Body of pancreas (tissue), 4 donors: ENCODE measurements around the gene CCDC7. TPM values are rescaled to one million over a fixed set of nuclear protein-coding genes. Genes with fewer than 3 reads are reported as not detected.
"Not testable (repeated sequence)": the region's sequence is repeated elsewhere in the genome, so short reads cannot be mapped to it uniquely, and the experiment has no call there.

Source experiments
- ATAC-seq: fragments of 150-250 bp; one replicate; pipeline ENCODE4 v1.9.1; 2016
- DNase-seq, 4 donors: peaks; one replicate each; pipeline ENCODE4 v3.0.0-alpha.2; 2019
- H3K27ac ChIP-seq, 4 donors: fragments of 200-600 bp; sonication (generic); 1 replicate in 3 of 4; 2 replicates in 1 of 4; pipeline versions ENCODE4 v1.5.1 to v1.6.1; 2016 to 2019; ENCODE audit warnings: mild to moderate bottlenecking in 1 of 4, mixed read lengths in 1 of 4, moderate library complexity in 1 of 4
- H3K27me3 ChIP-seq, 2 donors: fragments of 200-600 bp; sonication (generic); one replicate each; pipeline ENCODE4 v1.6.0; 2016; ENCODE audit warnings: mild to moderate bottlenecking in 1 of 2
- H3K36me3 ChIP-seq, 2 donors: fragments of 200-600 bp; sonication (generic); replicated peaks in 1 of 2; 2 replicates each; pipeline ENCODE4 v1.5.1; 2016; ENCODE audit warnings: low read depth in 2 of 2; ENCODE audit not compliant: insufficient read depth in 1 of 2
- H3K4me1 ChIP-seq: fragments of 200-600 bp; sonication (generic); one replicate; pipeline ENCODE4 v1.6.0; 2016
- H3K4me3 ChIP-seq, 2 donors: fragments of 200-600 bp; sonication (generic); 1 replicate in 1 of 2; 2 replicates in 1 of 2; pipeline ENCODE4 v1.5.1; 2016 to 2019
- H3K9me3 ChIP-seq, 3 donors: fragments of 200-600 bp; sonication (generic); 1 replicate in 2 of 3; 2 replicates in 1 of 3; pipeline ENCODE4 v1.5.1; 2016
- CTCF ChIP-seq, 7 experiments: fragments of 450-650 bp in 4 of 7; fragments of 200-600 bp in 3 of 7; sonication (generic) in 3 of 7; IDR thresholded peaks; one replicate each; pipeline ENCODE4 v1.5.1; 2016 to 2019; ENCODE audit warnings: antibody characterized with exemption in 7 of 7
- POLR2A ChIP-seq, 3 donors: fragments of 450-650 bp; IDR thresholded peaks; one replicate each; pipeline ENCODE4 v1.6.1; 2016; ENCODE audit warnings: antibody characterized with exemption in 3 of 3, mild to moderate bottlenecking in 2 of 3
- WGBS, 2 donors: methylation state at CpG; one replicate each; pipeline ENCODE4 v1.1.5; 2017; 5-methylcytosine and 5-hydroxymethylcytosine counted together
- intact Hi-C: fragments of 100-400 bp; cut with DNase I; formaldehyde crosslinking; loops from one replicate; pipeline ENCODE4 v1.15.1; 2023
- total RNA-seq, 2 donors: library from RNA; depleted of rRNA; stranded (reverse); fragments of >200 nt; gene quantifications; one replicate each; pipeline ENCODE4 v1.1.0, GENCODE V29; 2016

Gene CCDC7
- total RNA-seq, 2 donors from 2014 or later, result 4.3 to 23.6 TPM

GRCh38 chr10:32693441-32693979 is 247.6 kb downstream of the CCDC7 start:
- no peak for ATAC-seq
- H3K27me3 ChIP-seq, result no peaks in the 10 kb centered on the region
- no peaks in the 10 kb centered on the region for H3K36me3 ChIP-seq
- DNase-seq, result no peak
- H3K4me3 ChIP-seq, result no peak overlapping the region
- H3K9me3 ChIP-seq, result no peaks in the 10 kb centered on the region
- intact Hi-C loops, result no loop called here
- H3K27ac ChIP-seq, result no peak overlapping the region
- TF ChIP-seq POLR2A (IDR thresholded peaks at IDR 0.05), result no peak
- no peak for TF ChIP-seq CTCF (IDR thresholded peaks at IDR 0.05)
- no peaks in the 10 kb centered on the region for H3K4me1 ChIP-seq
- WGBS, 2 donors, result 73 to 74% methylated on average over 4 of the region's 4 CpGs

GRCh38 chr10:32699683-32700082 is 253.7 kb downstream of the CCDC7 start:
- H3K27ac ChIP-seq, H3K9me3 ChIP-seq, H3K4me3 ChIP-seq, ATAC-seq, intact Hi-C loops, DNase-seq, H3K4me1 ChIP-seq, H3K36me3 ChIP-seq, H3K27me3 ChIP-seq: not testable (repeated sequence)
- WGBS, 2 donors, result 96 to 97% methylated on average over 2 of the region's 2 CpGs

- Histone ChIP-seq H3K4me1 (no peaks in the 10 kb centered on the region), H3K9me3 (peaks cover 0 to 18% (median 0%) of the 10 kb centered on the region in 3 donors), H3K27ac (no peak overlapping the region), H3K27me3 (no peaks in the 10 kb centered on the region), H3K36me3 (no peaks in the 10 kb centered on the region), H3K4me3 (no peak overlapping the region)
- ATAC-seq (no peak), DNase-seq (no peak)
- TF ChIP-seq CTCF (IDR thresholded peaks at IDR 0.05) (no peak), POLR2A (IDR thresholded peaks at IDR 0.05) (no peak)
- WGBS, 2 donors, result 36 to 40% methylated on average over 1 of the region's 1 CpG
- intact Hi-C loops, result no loop called here
Observed at GRCh38 chr10:32713560-32713959, 267.6 kb downstream of the CCDC7 start.

- Histone ChIP-seq H3K36me3 (no peaks in the 10 kb centered on the region), H3K27ac (no peak overlapping the region), H3K4me1 (no peaks in the 10 kb centered on the region), H3K4me3 (no peak overlapping the region), H3K27me3 (no peaks in the 10 kb centered on the region), H3K9me3 (no peaks in the 10 kb centered on the region)
- intact Hi-C loops, result no loop called here
- WGBS, 2 donors, result 85 to 91% methylated on average over 9 of the region's 9 CpGs
- no peak for DNase-seq
- no peak for ATAC-seq
- TF ChIP-seq POLR2A (IDR thresholded peaks at IDR 0.05), result no peak
- no peak for TF ChIP-seq CTCF (IDR thresholded peaks at IDR 0.05)
Observed at GRCh38 chr10:32731527-32731926, 285.6 kb downstream of the CCDC7 start.

- Histone ChIP-seq H3K27me3 (no peaks in the 10 kb centered on the region), H3K9me3 (no peaks in the 10 kb centered on the region), H3K36me3 (no peaks in the 10 kb centered on the region), H3K27ac (no peak overlapping the region), H3K4me1 (no peaks in the 10 kb centered on the region), H3K4me3 (no peak overlapping the region)
- 80 to 83% methylated on average over 3 of the region's 3 CpGs for WGBS, 2 donors
- intact Hi-C loops, result no loop called here
- no peak for TF ChIP-seq CTCF (IDR thresholded peaks at IDR 0.05)
- TF ChIP-seq POLR2A (IDR thresholded peaks at IDR 0.05), result no peak
- ATAC-seq (no peak), DNase-seq (no peak)
Observed at GRCh38 chr10:32738958-32739357, 293.0 kb downstream of the CCDC7 start.
